ENCODE measurements around the gene SYTL4.

DNA sequence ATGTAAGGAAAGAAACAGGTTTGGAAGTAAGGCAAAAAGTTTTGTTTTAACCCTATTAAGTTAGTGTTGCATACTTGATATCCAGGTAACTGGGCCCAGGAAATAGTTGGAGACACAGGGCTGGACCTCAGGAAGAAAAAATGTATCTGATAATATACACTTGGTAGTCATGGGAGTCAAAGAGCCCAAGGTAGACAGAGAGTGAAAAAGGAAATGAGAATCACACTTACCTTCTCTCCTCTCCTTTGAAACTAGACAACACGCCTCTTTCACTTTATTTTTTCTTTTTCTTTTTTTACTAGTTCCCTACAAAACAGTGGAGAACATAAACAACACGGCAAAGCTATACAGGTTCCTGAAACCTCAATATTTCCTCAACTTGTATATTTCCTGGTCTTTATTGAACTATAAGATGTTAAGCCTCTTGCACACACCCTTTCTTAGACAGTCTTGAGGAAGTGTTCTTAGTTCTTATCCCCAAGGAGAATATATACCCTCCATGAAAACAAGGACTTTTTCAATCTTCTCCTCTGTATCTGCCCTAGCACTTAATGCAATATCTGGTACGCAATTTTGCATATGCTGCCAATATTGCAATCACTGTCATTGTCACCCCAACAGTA is 27.2 kb downstream of the SYTL4 start:
- TF ChIP-seq, protein P1, sequence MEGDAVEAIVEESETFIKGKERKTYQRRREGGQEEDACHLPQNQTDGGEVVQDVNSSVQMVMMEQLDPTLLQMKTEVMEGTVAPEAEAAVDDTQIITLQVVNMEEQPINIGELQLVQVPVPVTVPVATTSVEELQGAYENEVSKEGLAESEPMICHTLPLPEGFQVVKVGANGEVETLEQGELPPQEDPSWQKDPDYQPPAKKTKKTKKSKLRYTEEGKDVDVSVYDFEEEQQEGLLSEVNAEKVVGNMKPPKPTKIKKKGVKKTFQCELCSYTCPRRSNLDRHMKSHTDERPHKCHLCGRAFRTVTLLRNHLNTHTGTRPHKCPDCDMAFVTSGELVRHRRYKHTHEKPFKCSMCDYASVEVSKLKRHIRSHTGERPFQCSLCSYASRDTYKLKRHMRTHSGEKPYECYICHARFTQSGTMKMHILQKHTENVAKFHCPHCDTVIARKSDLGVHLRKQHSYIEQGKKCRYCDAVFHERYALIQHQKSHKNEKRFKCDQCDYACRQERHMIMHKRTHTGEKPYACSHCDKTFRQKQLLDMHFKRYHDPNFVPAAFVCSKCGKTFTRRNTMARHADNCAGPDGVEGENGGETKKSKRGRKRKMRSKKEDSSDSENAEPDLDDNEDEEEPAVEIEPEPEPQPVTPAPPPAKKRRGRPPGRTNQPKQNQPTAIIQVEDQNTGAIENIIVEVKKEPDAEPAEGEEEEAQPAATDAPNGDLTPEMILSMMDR (conservative IDR thresholded peaks at IDR 0.05; ENCODE audit: low read length), result no peak
- no peak for TF ChIP-seq EZH2phosphoT487 (IDR thresholded peaks at IDR 0.05; ENCODE audit: borderline replicate concordance)
